GM18502 (cell line): ENCODE measurements around the gene ATP10A.
A peak's percentile ranks its signal among the peaks of the same experiment; 100 is the strongest.

ENCODE experiments used
- ATAC-seq: cut with Tn5 transposase; IDR thresholded peaks from one replicate; pipeline ENCODE4 v1.9.1; 2021; ENCODE audit warnings: mild to moderate bottlenecking; ENCODE audit not compliant: unreplicated experiment, poor library complexity

Gene ATP10A

GRCh38 chr15:25797511-25797935 is 65.6 kb downstream of the ATP10A start:
- no peak for ATAC-seq

GRCh38 chr15:25797035-25797434 is 66.1 kb downstream of the ATP10A start:
- no peak for ATAC-seq

- no peak for ATAC-seq
These were observed 66.7 kb downstream of the ATP10A start for GRCh38 chr15:25796395-25796794.

- ATAC-seq: no peak
These were observed 67.4 kb downstream of the ATP10A start for GRCh38 chr15:25795712-25796111.

- ATAC-seq: no peak
These were observed 68.1 kb downstream of the ATP10A start for GRCh38 chr15:25795061-25795460.

GRCh38 chr15:25793354-25794050 is 69.6 kb downstream of the ATP10A start:
- ATAC-seq: peak; percentile 88

GRCh38 chr15:25792128-25792527 is 71.0 kb downstream of the ATP10A start:
- ATAC-seq: no peak

- no peak for ATAC-seq
These were observed 73.0 kb downstream of the ATP10A start for GRCh38 chr15:25790000-25790660.

GRCh38 chr15:25789616-25789999 is 73.5 kb downstream of the ATP10A start:
- no peak for ATAC-seq

GRCh38 chr15:25789211-25789610 is 73.9 kb downstream of the ATP10A start:
- no peak for ATAC-seq

- no peak for ATAC-seq
These were observed 75.1 kb downstream of the ATP10A start for GRCh38 chr15:25787855-25788520.

GRCh38 chr15:25787381-25787780 is 75.7 kb downstream of the ATP10A start:
- ATAC-seq: no peak

GRCh38 chr15:25786040-25786439 is 77.1 kb downstream of the ATP10A start:
- no peak for ATAC-seq

- ATAC-seq: no peak
These were observed 77.5 kb downstream of the ATP10A start for GRCh38 chr15:25785641-25786025.

- ATAC-seq: no peak
These were observed 78.1 kb downstream of the ATP10A start for GRCh38 chr15:25784876-25785640.

GRCh38 chr15:25783607-25784540 is 79.3 kb downstream of the ATP10A start:
- ATAC-seq: no peak

GRCh38 chr15:25783134-25783533 is 80.0 kb downstream of the ATP10A start:
- no peak for ATAC-seq

GRCh38 chr15:25780479-25781255 is 82.5 kb downstream of the ATP10A start:
- no peak for ATAC-seq

- no peak for ATAC-seq
These were observed 85.0 kb downstream of the ATP10A start for GRCh38 chr15:25778161-25778560.
